ENCODE data around the gene LIM2. TPM values are rescaled to one million over a fixed set of nuclear protein-coding genes. Genes with fewer than 3 reads are reported as not detected.

LIM2 gene
- total and polyA plus RNA-seq, 9 of the 15 experiments (the other 6 are each of a cell fraction or from before 2014, with no cell fraction given) = 0.07 to 0.45 (median 0.18) TPM; not detected in 4

DNA sequence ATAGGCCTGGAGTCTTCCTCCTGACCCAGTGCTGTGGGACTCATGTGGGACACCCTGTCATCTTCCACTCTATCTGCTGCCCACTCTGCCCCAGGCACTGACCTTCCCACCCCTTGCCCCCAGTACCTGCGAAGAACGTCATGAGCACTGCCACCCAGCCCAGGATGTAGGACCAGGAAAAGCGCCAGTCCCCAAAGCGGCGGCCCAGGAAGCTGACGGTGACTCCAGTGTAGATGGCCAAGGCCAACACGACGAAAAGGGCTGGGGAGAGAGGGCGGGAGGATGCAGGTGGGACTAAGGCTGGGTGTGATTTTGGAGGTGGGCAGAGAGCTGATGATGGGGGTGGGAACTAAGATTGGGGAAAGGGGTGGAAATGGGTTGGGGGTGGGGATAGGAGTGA, 7.4 kb downstream of the LIM2 start (continued):
- TF ChIP-seq, protein P1, sequence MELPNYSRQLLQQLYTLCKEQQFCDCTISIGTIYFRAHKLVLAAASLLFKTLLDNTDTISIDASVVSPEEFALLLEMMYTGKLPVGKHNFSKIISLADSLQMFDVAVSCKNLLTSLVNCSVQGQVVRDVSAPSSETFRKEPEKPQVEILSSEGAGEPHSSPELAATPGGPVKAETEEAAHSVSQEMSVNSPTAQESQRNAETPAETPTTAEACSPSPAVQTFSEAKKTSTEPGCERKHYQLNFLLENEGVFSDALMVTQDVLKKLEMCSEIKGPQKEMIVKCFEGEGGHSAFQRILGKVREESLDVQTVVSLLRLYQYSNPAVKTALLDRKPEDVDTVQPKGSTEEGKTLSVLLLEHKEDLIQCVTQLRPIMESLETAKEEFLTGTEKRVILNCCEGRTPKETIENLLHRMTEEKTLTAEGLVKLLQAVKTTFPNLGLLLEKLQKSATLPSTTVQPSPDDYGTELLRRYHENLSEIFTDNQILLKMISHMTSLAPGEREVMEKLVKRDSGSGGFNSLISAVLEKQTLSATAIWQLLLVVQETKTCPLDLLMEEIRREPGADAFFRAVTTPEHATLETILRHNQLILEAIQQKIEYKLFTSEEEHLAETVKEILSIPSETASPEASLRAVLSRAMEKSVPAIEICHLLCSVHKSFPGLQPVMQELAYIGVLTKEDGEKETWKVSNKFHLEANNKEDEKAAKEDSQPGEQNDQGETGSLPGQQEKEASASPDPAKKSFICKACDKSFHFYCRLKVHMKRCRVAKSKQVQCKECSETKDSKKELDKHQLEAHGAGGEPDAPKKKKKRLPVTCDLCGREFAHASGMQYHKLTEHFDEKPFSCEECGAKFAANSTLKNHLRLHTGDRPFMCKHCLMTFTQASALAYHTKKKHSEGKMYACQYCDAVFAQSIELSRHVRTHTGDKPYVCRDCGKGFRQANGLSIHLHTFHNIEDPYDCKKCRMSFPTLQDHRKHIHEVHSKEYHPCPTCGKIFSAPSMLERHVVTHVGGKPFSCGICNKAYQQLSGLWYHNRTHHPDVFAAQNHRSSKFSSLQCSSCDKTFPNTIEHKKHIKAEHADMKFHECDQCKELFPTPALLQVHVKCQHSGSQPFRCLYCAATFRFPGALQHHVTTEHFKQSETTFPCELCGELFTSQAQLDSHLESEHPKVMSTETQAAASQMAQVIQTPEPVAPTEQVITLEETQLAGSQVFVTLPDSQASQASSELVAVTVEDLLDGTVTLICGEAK (IDR thresholded peaks at IDR 0.05) = no peak
- TF ChIP-seq, protein P1 (CRISPR knock-in tag; IDR thresholded peaks at IDR 0.05) = no peak
